Ovary (tissue), 3 donors: ENCODE measurements around the gene PAQR5.

Experiments used
- CTCF ChIP-seq, 3 donors: fragments of 450-650 bp in 2 of 3; fragments of 200-600 bp in 1 of 3; IDR thresholded peaks; one replicate each; pipeline versions ENCODE4 v1.5.1 to v1.8.0; 2016 to 2022; ENCODE audit warnings: antibody characterized with exemption in 3 of 3, mild to moderate bottlenecking in 1 of 3
- POLR2A ChIP-seq: fragments of 450-650 bp; IDR thresholded peaks from one replicate; pipeline ENCODE4 v1.6.1; 2017; ENCODE audit warnings: antibody characterized with exemption, mild to moderate bottlenecking, moderate library complexity
- donor health status: DM: no; HTN: no; CAD: no.

- TF ChIP-seq CTCF (IDR thresholded peaks at IDR 0.05), result no peak
- no peak for TF ChIP-seq POLR2A
These were observed 17.6 kb downstream of the PAQR5 start for GRCh38 chr15:69316291-69316690.
